GM12878 (cell line): ENCODE measurements around the gene KCNAB3.

Experiments
- CTCF ChIP-seq, 3 experiments: IDR thresholded peaks in 2 of 3; conservative IDR thresholded peaks in 1 of 3; 2 replicates each; pipeline ENCODE4 v1.5.1; 2011; ENCODE audit warnings: low read depth in 3 of 3, low read length in 3 of 3, mild to moderate bottlenecking in 3 of 3, control low read depth in 2 of 3, moderate library complexity in 2 of 3, inconsistent platforms in 1 of 3, mixed read lengths in 1 of 3; ENCODE audit not compliant: control insufficient read depth in 2 of 3, insufficient read depth in 1 of 3; ENCODE audit errors: extremely low read depth in 1 of 3
- EP300 ChIP-seq, 2 experiments: fragments of 150-350 bp in 1 of 2; IDR thresholded peaks; 2 replicates each; pipeline ENCODE4 v1.6.1; 2011 to 2012; ENCODE audit warnings: low read depth in 2 of 2, low read length in 2 of 2, borderline replicate concordance in 1 of 2, improper control_type of control experiment in 1 of 2, inconsistent platforms in 1 of 2; ENCODE audit not compliant: control insufficient read depth in 1 of 2
- JUNB ChIP-seq: IDR thresholded peaks from 2 replicates; pipeline ENCODE4 v1.6.1; 2016; ENCODE audit warnings: antibody characterized with exemption, mild to moderate bottlenecking
- MAX ChIP-seq: IDR thresholded peaks from 2 replicates; pipeline ENCODE4 v1.6.1; 2012; ENCODE audit warnings: low read depth, low read length, improper control_type of control experiment
- POLR2A ChIP-seq: IDR thresholded peaks from 2 replicates; pipeline ENCODE4 v1.6.1; 2011; ENCODE audit warnings: low read depth, mild to moderate bottlenecking, low read length
- RAD51 ChIP-seq: fragments of 450-650 bp; IDR thresholded peaks from 2 replicates; pipeline ENCODE4 v1.6.1; 2016; ENCODE audit warnings: moderate library complexity, mild to moderate bottlenecking, inconsistent platforms
- TARDBP ChIP-seq: IDR thresholded peaks from 2 replicates; pipeline ENCODE4 v1.6.1; 2016; ENCODE audit warnings: borderline replicate concordance
- USF2 ChIP-seq: IDR thresholded peaks from 2 replicates; pipeline ENCODE4 v1.6.1; 2011; ENCODE audit warnings: low read depth, low read length, improper control_type of control experiment, borderline replicate concordance

GRCh38 chr17:7873051-7873450, 56.6 kb downstream of the KCNAB3 start:
- TF ChIP-seq MAX (no peak), CTCF (IDR thresholded peaks at IDR 0.05 in 2 of 3, conservative IDR thresholded peaks at IDR 0.05 in 1 of 3; ENCODE audit: control insufficient read depth in 2 of 3, extremely low read depth in 1 of 3, insufficient read depth in 1 of 3, low read depth in 3 of 3, low read length in 3 of 3) (no peak), USF2 (no peak), RAD51 (no peak), JUNB (no peak), TARDBP (no peak), EP300 (IDR thresholded peaks at IDR 0.05; ENCODE audit: borderline replicate concordance in 1 of 2, control insufficient read depth in 1 of 2, low read depth in 2 of 2, low read length in 2 of 2) (no peak), POLR2A (no peak)
